Spleen (tissue), 13 donors: Measurements from ENCODE around the gene PGAP2. TPM values are rescaled to one million over a fixed set of nuclear protein-coding genes. Genes with fewer than 3 reads are reported as not detected.
A peak's percentile ranks its signal among the peaks of the same experiment; 100 is the strongest.
"Not testable (repeated sequence)": the region's sequence is repeated elsewhere in the genome, so short reads cannot be mapped to it uniquely, and the experiment has no call there.

Experiments
- DNase-seq: peaks from one replicate; pipeline ENCODE4 v3.0.0-alpha.2; 2020
- H3K27ac ChIP-seq, 8 donors: fragments of 200-600 bp; sonication (generic) in 7 of 8; 1 replicate in 4 of 8; 2 replicates in 4 of 8; pipeline versions ENCODE4 v1.5.0 to v1.8.0; 2016 to 2021; ENCODE audit warnings: inconsistent platforms in 4 of 8, mild to moderate bottlenecking in 4 of 8, moderate library complexity in 1 of 8
- H3K27me3 ChIP-seq, 7 donors: fragments of 200-600 bp; sonication (generic) in 6 of 7; replicated peaks in 1 of 7; 1 replicate in 4 of 7; 2 replicates in 3 of 7; pipeline versions ENCODE4 v1.5.0 to v1.8.0; 2016 to 2021; ENCODE audit warnings: inconsistent platforms in 3 of 7, mild to moderate bottlenecking in 1 of 7
- H3K36me3 ChIP-seq, 6 donors: fragments of 200-600 bp; sonication (generic) in 5 of 6; 1 replicate in 4 of 6; 2 replicates in 2 of 6; pipeline versions ENCODE4 v1.5.0 to v1.8.0; 2016 to 2021; ENCODE audit warnings: inconsistent platforms in 2 of 6
- H3K4me1 ChIP-seq, 6 donors: fragments of 200-600 bp; sonication (generic) in 5 of 6; 1 replicate in 3 of 6; 2 replicates in 3 of 6; pipeline versions ENCODE4 v1.5.0 to v1.8.0; 2016 to 2021; ENCODE audit warnings: inconsistent platforms in 3 of 6
- H3K4me3 ChIP-seq, 8 donors: fragments of 200-600 bp; sonication (generic) in 7 of 8; 1 replicate in 4 of 8; 2 replicates in 4 of 8; pipeline versions ENCODE4 v1.5.0 to v1.8.0; 2016 to 2021; ENCODE audit warnings: inconsistent platforms in 4 of 8, mild to moderate bottlenecking in 4 of 8, moderate library complexity in 2 of 8
- H3K9me3 ChIP-seq, 8 donors: fragments of 200-600 bp; sonication (generic) in 7 of 8; 1 replicate in 4 of 8; 2 replicates in 4 of 8; pipeline versions ENCODE4 v1.5.0 to v1.8.0; 2016 to 2021; ENCODE audit warnings: inconsistent platforms in 4 of 8
- POLR2A ChIP-seq, 3 donors: fragments of 450-650 bp; IDR thresholded peaks; one replicate each; pipeline ENCODE4 v1.5.1; 2017; ENCODE audit warnings: antibody characterized with exemption in 3 of 3, mild to moderate bottlenecking in 1 of 3
- POLR2AphosphoS5 ChIP-seq, 3 donors: sonication (generic); formaldehyde crosslinking; IDR thresholded peaks; one replicate each; pipeline ENCODE4 v1.5.1; 2017; ENCODE audit warnings: antibody characterized with exemption in 3 of 3
- WGBS, 5 donors: extraction: QIAGEN DNeasy Blood & Tissue Kit in 3 of 5; methylation state at CpG; one replicate each; pipeline versions ENCODE4 v1.1.5 to v1.1.7; 2013 to 2018; 5-methylcytosine and 5-hydroxymethylcytosine counted together
- intact Hi-C: fragments of 100-400 bp; cut with DNase I; formaldehyde crosslinking; loops from one replicate; pipeline ENCODE4 v1.15.0; 2023; ENCODE audit warnings: low total_unique reads
- long read RNA-seq, 2 donors: transcript quantifications; one replicate each; lab custom pipeline, GENCODE V29; 2026
- polyA plus RNA-seq, 3 donors: library from polyadenylated mRNA; stranded (reverse); fragments of 200-250 nt; gene quantifications; one replicate each; pipeline ENCODE4 v1.2.1, GENCODE V29; 2013
- total RNA-seq, 7 donors: library from RNA; depleted of rRNA in 3 of 7; stranded (reverse); fragments of >200 nt in 3 of 7; fragmentation: NEBNext Ultra II Directional in 4 of 7; extraction: Animal tissue kit (Norgen Biotek cat#: 25700) in 4 of 7; gene quantifications; one replicate each; pipeline versions ENCODE4 v1.1.0 to v1.2.1, GENCODE V29; 2016 to 2021
- TF ChIP-seq, protein P1 (sequence below), 11 experiments: fragments of 200-600 bp in 7 of 11; fragments of 450-650 bp in 4 of 11; sonication (generic) in 4 of 11; IDR thresholded peaks in 8 of 11; conservative IDR thresholded peaks in 3 of 11; 1 replicate in 7 of 11; 2 replicates in 4 of 11; pipeline versions ENCODE4 v1.4.0 to v1.8.0; 2016 to 2021; ENCODE audit warnings: antibody characterized with exemption in 11 of 11, inconsistent platforms in 4 of 11, mild to moderate bottlenecking in 1 of 11
- donor health status: healthy with polysubstance abuse.
- donor health status: DM: no; HTN: no; CAD: no; lungs with moderate emphysema.
- donor health status: DM: no; HTN: no; CAD: no.
- donor health status: Bipolar disorder and iron deficiency.
- donor health status: healthy.
- donor health status: DM: no; HTN: no; CAD: no.
- donor health status: DM: yes; HTN: yes; CAD: no.

PGAP2 gene
- total RNA-seq (10 to 100 TPM; 10.7 to 22.2 (median 13.3) TPM), polyA plus RNA-seq (10 to 100 TPM; 14.9 to 19.7 (median 15.1) TPM)
- long read RNA-seq, donor 1, partial matches to known transcripts = 0 of 14 reads
- long read RNA-seq, donor 1, other reads (novel, unspliced or antisense) = 0 of 14 reads
- long read RNA-seq, donor 2, partial matches to known transcripts = 0 of 4 reads
- long read RNA-seq, donor 2, other reads (novel, unspliced or antisense) = 0 of 4 reads

GRCh38 chr11:3807909-3808860 lies at the start of gene PGAP2:
PGAP2 (plus strand) TSS chr11:3808560; CDS start chr11:3811260, 2,700 bp downstream.
- peaks cover 0 to 9% (median 0%) of the 10 kb centered on the region in 6 donors for H3K36me3 ChIP-seq
- H3K4me1 ChIP-seq = peaks cover 4 to 23% (median 12%) of the 10 kb centered on the region in 6 donors
- H3K27me3 ChIP-seq = no peaks in the 10 kb centered on the region
- no peaks in the 10 kb centered on the region for H3K9me3 ChIP-seq
- peak within 1 kb of the TSS; percentile 57 to 87 (median 64) for H3K4me3 ChIP-seq
- intact Hi-C loops = no loop called here
- DNase-seq = peak; percentile 93
- H3K27ac ChIP-seq = peak within 1 kb of the TSS; percentile 63 to 91 (median 81)
- peak; percentile 21 to 59 (median 58) for TF ChIP-seq POLR2AphosphoS5 (IDR thresholded peaks at IDR 0.05)
- TF ChIP-seq POLR2A (IDR thresholded peaks at IDR 0.05) = no peak
- TF ChIP-seq, protein P1, sequence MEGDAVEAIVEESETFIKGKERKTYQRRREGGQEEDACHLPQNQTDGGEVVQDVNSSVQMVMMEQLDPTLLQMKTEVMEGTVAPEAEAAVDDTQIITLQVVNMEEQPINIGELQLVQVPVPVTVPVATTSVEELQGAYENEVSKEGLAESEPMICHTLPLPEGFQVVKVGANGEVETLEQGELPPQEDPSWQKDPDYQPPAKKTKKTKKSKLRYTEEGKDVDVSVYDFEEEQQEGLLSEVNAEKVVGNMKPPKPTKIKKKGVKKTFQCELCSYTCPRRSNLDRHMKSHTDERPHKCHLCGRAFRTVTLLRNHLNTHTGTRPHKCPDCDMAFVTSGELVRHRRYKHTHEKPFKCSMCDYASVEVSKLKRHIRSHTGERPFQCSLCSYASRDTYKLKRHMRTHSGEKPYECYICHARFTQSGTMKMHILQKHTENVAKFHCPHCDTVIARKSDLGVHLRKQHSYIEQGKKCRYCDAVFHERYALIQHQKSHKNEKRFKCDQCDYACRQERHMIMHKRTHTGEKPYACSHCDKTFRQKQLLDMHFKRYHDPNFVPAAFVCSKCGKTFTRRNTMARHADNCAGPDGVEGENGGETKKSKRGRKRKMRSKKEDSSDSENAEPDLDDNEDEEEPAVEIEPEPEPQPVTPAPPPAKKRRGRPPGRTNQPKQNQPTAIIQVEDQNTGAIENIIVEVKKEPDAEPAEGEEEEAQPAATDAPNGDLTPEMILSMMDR (IDR thresholded peaks at IDR 0.05 in 8 of 11, conservative IDR thresholded peaks at IDR 0.05 in 3 of 11) = peak; percentile 36 to 75 (median 60)
- 1 to 2% (median 1%) methylated on average over 36 to 55 of the region's 55 CpGs for WGBS, 5 donors

DNA sequence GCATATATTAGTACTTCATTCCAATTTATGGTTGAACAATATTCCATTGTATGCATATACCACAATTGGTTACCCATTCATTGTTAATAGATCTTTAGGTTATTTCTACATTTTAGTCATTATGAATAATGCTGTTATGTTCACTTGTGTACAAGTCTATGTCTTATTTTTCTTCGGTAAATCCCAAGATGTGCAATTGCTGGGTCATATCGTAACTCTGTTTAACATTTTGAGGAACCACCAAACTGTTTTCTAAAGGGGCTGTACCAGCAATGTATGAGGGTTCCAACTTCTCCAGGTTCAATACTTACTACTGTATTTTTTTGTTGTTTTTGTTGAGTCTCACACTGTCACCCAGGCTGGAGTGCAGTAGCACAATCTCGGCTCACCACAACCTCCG lies 44.1 kb upstream of the PGAP2 start:
- TF ChIP-seq POLR2A (IDR thresholded peaks at IDR 0.05) = no peak
- TF ChIP-seq, protein P1 (IDR thresholded peaks at IDR 0.05 in 8 of 11, conservative IDR thresholded peaks at IDR 0.05 in 3 of 11) = no peak
- no peak for TF ChIP-seq POLR2AphosphoS5 (IDR thresholded peaks at IDR 0.05)
- no peaks in the 10 kb centered on the region for H3K9me3 ChIP-seq
- peaks cover 0 to 100% (median 99%) of the 10 kb centered on the region in 6 donors for H3K36me3 ChIP-seq
- H3K27me3 ChIP-seq = no peaks in the 10 kb centered on the region
- intact Hi-C loops = no loop called here
- H3K4me3 ChIP-seq = no peak overlapping the region
- WGBS, 5 donors = 89 to 96% (median 95%) methylated on average over 4 of the region's 4 CpGs
- no peak overlapping the region for H3K27ac ChIP-seq
- no peaks in the 10 kb centered on the region for H3K4me1 ChIP-seq
- no peak for DNase-seq

GRCh38 chr11:3766836-3767235 lies 41.5 kb upstream of the PGAP2 start:
- H3K4me1 ChIP-seq, H3K9me3 ChIP-seq, H3K27me3 ChIP-seq, intact Hi-C loops, H3K4me3 ChIP-seq, H3K27ac ChIP-seq, DNase-seq: not testable (repeated sequence)
- peaks cover 0 to 100% (median 99%) of the 10 kb centered on the region in 6 donors for H3K36me3 ChIP-seq
- WGBS, 5 donors = 94 to 98% (median 96%) methylated on average over 9 of the region's 9 CpGs

DNA sequence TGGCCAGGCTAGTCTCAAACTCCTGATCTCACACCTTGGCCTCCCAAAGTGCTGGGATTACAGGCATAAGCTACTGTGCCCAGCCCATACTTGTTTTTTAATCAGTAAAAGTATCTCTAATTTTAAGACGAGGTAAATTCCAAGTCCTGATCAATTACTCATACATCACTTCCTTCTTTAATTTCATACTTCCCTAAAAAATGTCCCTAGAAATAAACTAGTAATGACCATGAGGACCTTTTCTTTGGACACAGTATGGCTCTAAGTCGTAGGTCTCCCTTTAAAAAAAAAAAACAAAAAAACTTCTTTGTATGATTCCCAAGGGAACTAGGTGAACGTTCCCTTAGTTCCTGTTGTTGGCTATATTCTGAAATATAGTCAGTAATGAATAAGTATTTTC lies 40.8 kb upstream of the PGAP2 start:
- H3K4me1 ChIP-seq = no peaks in the 10 kb centered on the region
- H3K9me3 ChIP-seq = no peaks in the 10 kb centered on the region
- H3K27ac ChIP-seq = no peak overlapping the region
- TF ChIP-seq, protein P1 (IDR thresholded peaks at IDR 0.05 in 8 of 11, conservative IDR thresholded peaks at IDR 0.05 in 3 of 11) = no peak
- TF ChIP-seq POLR2A (IDR thresholded peaks at IDR 0.05) (no peak), POLR2AphosphoS5 (IDR thresholded peaks at IDR 0.05) (no peak)
- 62 to 67% (median 65%) methylated on average over 3 of the region's 3 CpGs for WGBS, 5 donors
- H3K27me3 ChIP-seq = no peaks in the 10 kb centered on the region
- H3K4me3 ChIP-seq = no peak overlapping the region
- H3K36me3 ChIP-seq = peaks cover 0 to 100% (median 99%) of the 10 kb centered on the region in 6 donors
- intact Hi-C loops = no loop called here
- no peak for DNase-seq
